Suppressor macrophage treated with lipopolysaccharide for 1 hour (primary cell): ENCODE measurements around the gene AK1.
A peak's percentile ranks its signal among the peaks of the same experiment; 100 is the strongest.
"Not testable (repeated sequence)": the region's sequence is repeated elsewhere in the genome, so short reads cannot be mapped to it uniquely, and the experiment has no call there.

Experiments
- DNase-seq, 3 donors: peaks; one replicate each; pipeline ENCODE4 v3.0.0-alpha.2; 2020 to 2022

AK1 gene

GRCh38 chr9:127845619-127846018 is 31.9 kb downstream of the AK1 start:
- not testable (repeated sequence) for DNase-seq

GRCh38 chr9:127844821-127845359 is 32.6 kb downstream of the AK1 start:
- no peak for DNase-seq

GRCh38 chr9:127841087-127841835 is 36.2 kb downstream of the AK1 start:
- DNase-seq: no peak

GRCh38 chr9:127838375-127839078 is 38.9 kb downstream of the AK1 start:
- peak; percentile 92 to 96 (median 92) for DNase-seq

GRCh38 chr9:127837346-127837745 is 40.1 kb downstream of the AK1 start:
- no peak for DNase-seq

- DNase-seq: peak; percentile 20 to 40 (median 34)
Observed at GRCh38 chr9:127836561-127836960, 40.9 kb downstream of the AK1 start.

- DNase-seq: peak; percentile 93 to 94 (median 93)
Observed at GRCh38 chr9:127835991-127836516, 41.4 kb downstream of the AK1 start.

DNA sequence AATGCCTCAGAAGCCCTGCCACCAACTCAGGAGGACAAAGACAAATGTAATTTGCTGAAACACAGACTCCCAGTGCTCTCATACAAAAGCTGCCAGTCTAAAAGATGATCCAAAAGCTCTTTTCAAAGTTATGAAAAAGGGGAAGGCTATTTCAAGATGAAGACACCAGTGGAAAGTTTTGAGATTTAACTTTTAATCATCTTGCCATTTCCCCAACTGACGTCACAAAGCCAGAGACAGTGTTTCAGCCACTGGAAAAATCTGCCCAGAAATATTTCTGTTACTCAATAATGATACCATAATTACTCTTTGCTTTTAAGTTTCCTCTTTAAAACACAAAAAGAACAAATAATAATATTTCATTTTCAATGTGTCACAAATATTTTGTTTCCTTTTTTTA is 43.9 kb downstream of the AK1 start:
- peak; percentile 87 to 99 (median 98) for DNase-seq

- DNase-seq: no peak
Observed at GRCh38 chr9:127832248-127832647, 45.2 kb downstream of the AK1 start.

GRCh38 chr9:127829205-127829906 is 48.1 kb downstream of the AK1 start:
- no peak for DNase-seq

DNA sequence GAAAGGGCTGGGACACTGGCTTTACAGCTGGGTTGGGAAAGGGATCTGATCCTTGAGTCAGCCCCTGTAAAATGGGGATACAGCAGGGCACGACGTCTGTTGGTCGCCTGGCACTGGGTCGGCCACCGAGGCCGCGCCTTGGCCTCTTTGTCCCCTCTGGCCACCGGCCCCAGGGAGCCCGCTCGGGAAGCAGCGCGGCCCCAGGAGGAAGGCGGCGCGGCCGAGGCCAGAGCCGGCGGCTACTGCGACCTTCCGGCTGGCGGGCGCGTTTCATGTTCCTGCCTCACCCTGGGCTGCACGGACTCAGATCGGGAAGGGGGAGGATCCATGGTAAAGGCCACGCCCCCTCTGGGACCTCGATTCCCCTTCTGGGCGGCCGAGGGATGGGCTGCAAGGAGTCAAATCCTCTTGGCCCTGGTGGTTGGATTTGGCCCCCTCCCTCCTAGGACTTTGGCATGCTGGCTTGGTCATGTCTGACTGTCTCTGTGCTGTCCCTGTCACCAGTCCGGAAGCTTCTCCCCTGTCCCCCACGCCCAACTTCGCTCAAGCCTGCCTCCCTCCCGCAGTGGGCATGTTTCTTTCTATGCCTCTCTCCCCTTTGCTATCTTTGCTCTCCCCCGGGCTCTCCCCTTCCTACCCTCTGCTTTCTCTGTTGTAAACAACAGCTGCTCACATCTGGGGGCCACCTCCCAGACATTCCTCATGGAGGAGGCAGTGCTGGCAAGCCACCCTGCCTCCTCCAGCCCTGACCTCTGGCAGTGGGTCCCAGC is 49.0 kb downstream of the AK1 start:
- DNase-seq: peak; percentile 65 to 70 (median 69)

GRCh38 chr9:127826253-127826913 is 51.1 kb downstream of the AK1 start:
- DNase-seq: no peak

GRCh38 chr9:127825319-127826051 is 52.0 kb downstream of the AK1 start:
- DNase-seq: peak in 2 of 3 donors; percentile 27 to 42

- DNase-seq: no peak
Observed at GRCh38 chr9:127822108-127822507, 55.4 kb downstream of the AK1 start.

GRCh38 chr9:127818574-127818973 is 58.9 kb downstream of the AK1 start:
- DNase-seq: no peak

- DNase-seq: no peak
Observed at GRCh38 chr9:127817881-127818434, 59.5 kb downstream of the AK1 start.

DNA sequence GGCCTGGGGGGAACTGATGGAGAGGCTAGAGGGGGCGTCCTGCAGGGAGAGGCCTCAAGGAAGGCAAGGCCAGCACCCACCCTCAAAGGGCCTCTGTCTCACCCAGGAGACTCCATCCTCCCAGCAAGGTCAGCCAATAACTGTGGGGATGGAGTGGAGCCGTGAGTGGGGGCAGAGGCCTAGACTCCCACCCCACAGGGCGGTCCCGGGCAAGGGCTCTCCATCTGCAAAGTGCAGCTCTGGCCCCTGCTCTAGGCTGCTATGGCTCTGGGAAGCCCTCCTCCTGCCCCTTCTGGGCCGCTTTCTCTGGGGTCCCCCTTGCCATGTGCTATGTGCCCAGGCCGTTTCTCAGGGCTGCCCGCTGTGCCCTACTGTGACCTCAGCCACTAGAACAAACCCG is 60.7 kb downstream of the AK1 start:
- no peak for DNase-seq
